Measurements from ENCODE around the gene DCAF17. TPM values are rescaled to one million over a fixed set of nuclear protein-coding genes. Genes with fewer than 3 reads are reported as not detected.

The DCAF17 gene
- total RNA-seq, 1 donor from 2014 or later, result 23.1 TPM

DNA sequence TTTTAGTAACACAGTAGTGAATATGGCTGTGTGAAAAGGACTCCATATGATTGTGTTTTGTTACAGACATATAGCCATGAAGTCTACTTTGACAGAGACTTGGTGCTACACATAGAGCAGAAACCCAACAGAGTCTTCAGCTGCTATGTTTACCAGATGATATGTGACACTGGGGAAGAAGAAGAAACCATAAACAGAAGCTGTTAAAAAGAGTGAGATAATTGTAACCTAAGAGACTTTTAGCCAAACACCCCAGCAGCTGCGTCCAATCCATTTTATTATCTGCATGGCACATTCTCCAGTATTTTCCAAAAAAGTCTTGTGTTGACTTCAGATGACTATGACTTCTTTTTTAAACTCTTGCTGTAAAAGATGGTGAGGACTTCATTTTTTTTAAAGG lies 46.9 kb downstream of the DCAF17 start:
- no peak for DNase-seq (ENCODE audit: low spot score in 2 of 2, unreplicated experiment in 2 of 2)
- Mint-ChIP-seq H3K4me3 (no peak overlapping the region), H3K36me3 (peaks cover 18% of the 10 kb centered on the region), H3K27ac (no peak overlapping the region), H3K27me3 (ENCODE audit: low read depth) (no peaks in the 10 kb centered on the region), H3K9me3 (no peaks in the 10 kb centered on the region), H3K4me1 (peaks cover 27% of the 10 kb centered on the region)
- TF ChIP-seq, protein P1, sequence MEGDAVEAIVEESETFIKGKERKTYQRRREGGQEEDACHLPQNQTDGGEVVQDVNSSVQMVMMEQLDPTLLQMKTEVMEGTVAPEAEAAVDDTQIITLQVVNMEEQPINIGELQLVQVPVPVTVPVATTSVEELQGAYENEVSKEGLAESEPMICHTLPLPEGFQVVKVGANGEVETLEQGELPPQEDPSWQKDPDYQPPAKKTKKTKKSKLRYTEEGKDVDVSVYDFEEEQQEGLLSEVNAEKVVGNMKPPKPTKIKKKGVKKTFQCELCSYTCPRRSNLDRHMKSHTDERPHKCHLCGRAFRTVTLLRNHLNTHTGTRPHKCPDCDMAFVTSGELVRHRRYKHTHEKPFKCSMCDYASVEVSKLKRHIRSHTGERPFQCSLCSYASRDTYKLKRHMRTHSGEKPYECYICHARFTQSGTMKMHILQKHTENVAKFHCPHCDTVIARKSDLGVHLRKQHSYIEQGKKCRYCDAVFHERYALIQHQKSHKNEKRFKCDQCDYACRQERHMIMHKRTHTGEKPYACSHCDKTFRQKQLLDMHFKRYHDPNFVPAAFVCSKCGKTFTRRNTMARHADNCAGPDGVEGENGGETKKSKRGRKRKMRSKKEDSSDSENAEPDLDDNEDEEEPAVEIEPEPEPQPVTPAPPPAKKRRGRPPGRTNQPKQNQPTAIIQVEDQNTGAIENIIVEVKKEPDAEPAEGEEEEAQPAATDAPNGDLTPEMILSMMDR (IDR thresholded peaks at IDR 0.05; ENCODE audit: unreplicated experiment), result no peak

DNA sequence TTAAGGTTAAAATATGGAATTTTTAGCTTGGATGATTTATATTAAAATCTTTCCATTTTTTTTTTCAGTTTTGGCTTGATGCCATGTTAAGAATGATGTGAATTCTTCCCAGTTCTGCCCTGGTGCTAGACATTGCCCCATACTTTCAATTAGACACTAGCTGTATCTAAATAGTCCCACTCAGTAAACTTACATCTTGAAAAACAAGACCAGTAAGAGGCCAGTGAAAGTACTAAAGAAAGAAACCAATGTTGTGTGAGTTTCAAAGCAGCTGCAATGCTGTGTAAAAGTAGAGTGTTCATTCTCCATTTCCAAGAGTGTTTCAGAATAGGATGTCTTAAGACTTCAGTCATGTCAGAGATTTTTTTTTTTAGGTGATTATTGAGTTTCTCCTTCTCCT lies 48.3 kb downstream of the DCAF17 start:
- H3K4me3 Mint-ChIP-seq, result no peak overlapping the region
- H3K9me3 Mint-ChIP-seq, result no peaks in the 10 kb centered on the region
- peak overlapping the region; percentile 66 for H3K27ac Mint-ChIP-seq
- H3K36me3 Mint-ChIP-seq, result peaks cover 22% of the 10 kb centered on the region
- H3K4me1 Mint-ChIP-seq, result peaks cover 27% of the 10 kb centered on the region
- TF ChIP-seq, protein P1 (IDR thresholded peaks at IDR 0.05; ENCODE audit: unreplicated experiment), result no peak
- H3K27me3 Mint-ChIP-seq (ENCODE audit: low read depth), result no peaks in the 10 kb centered on the region
- no peak for DNase-seq (ENCODE audit: low spot score in 2 of 2, unreplicated experiment in 2 of 2)

DNA sequence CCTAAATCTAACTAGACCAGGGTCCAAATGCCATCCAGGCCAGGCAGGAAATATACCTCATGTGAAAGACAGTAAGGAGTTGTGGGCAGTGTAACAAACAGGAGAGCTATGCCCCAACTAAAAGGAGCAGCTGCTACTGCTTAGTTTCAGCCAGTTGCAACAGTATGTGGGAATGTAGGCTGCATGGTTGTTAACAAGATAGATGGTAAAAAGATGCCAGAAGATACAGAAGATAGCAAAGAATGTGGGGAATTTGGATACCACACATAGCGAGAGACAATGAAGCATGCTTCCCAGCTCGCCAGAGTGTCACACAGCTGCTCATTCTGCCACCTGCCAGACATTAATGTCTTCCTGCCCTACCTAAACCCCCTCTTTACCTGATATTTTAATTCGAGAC lies 48.9 kb downstream of the DCAF17 start:
- TF ChIP-seq, protein P1 (IDR thresholded peaks at IDR 0.05; ENCODE audit: unreplicated experiment), result no peak
- no peak for DNase-seq (ENCODE audit: low spot score in 2 of 2, unreplicated experiment in 2 of 2)
- Mint-ChIP-seq H3K27ac (peak overlapping the region; percentile 66), H3K36me3 (peaks cover 22% of the 10 kb centered on the region), H3K9me3 (no peaks in the 10 kb centered on the region), H3K27me3 (ENCODE audit: low read depth) (no peaks in the 10 kb centered on the region), H3K4me1 (peaks cover 29% of the 10 kb centered on the region), H3K4me3 (no peak overlapping the region)

DNA sequence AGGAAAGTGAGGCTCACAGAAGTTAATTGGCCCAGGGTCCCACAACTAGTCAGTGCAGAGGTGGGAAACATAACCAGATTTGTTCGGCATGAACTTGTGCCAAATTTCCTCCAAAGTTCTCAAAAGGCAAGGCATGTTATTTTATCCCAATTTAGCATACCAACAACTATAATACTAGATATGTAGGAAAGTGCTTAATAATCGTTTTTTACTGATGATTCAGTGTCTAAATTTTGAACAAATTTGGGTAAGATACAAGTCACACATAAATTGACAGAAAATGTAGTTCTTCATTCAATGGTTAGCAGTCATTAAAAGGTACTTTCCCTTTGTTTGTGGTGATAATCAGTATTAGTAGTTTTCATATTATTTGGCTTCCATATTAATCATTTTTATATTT lies 49.8 kb downstream of the DCAF17 start:
- no peak overlapping the region for H3K4me3 Mint-ChIP-seq
- no peak for DNase-seq (ENCODE audit: low spot score in 2 of 2, unreplicated experiment in 2 of 2)
- H3K9me3 Mint-ChIP-seq, result peaks cover under 1% of the 10 kb centered on the region
- peaks cover 22% of the 10 kb centered on the region for H3K36me3 Mint-ChIP-seq
- peaks cover 28% of the 10 kb centered on the region for H3K4me1 Mint-ChIP-seq
- no peak overlapping the region for H3K27ac Mint-ChIP-seq
- no peaks in the 10 kb centered on the region for H3K27me3 Mint-ChIP-seq (ENCODE audit: low read depth)
- TF ChIP-seq, protein P1 (IDR thresholded peaks at IDR 0.05; ENCODE audit: unreplicated experiment), result no peak

DNA sequence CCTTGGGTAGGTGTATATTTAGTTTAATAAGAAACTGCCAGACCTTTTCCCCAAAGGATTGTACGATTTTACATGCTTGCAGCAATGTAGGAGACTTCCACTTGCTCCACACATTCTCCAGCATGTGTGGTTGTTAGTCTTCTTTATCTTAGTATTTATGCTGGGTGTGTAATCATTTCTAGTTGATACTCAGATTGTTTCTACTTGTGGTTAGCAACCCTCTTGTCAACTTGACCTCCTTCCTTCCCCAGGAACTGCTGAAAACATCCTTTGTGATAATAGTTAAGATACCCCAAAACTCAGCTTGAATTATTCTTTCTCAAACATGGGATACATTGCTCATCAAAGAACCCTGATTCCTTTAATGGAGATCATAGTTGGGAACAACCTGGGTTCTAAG lies 51.1 kb downstream of the DCAF17 start:
- TF ChIP-seq, protein P1 (IDR thresholded peaks at IDR 0.05; ENCODE audit: unreplicated experiment), result no peak

GRCh38 chr2:171487201-171487600 lies 53.2 kb downstream of the DCAF17 start:
- peaks cover 18% of the 10 kb centered on the region for H3K4me1 Mint-ChIP-seq
- H3K36me3 Mint-ChIP-seq, result peaks cover 9% of the 10 kb centered on the region
- H3K9me3 Mint-ChIP-seq, result peaks cover 5% of the 10 kb centered on the region
- TF ChIP-seq, protein P1 (IDR thresholded peaks at IDR 0.05; ENCODE audit: unreplicated experiment), result no peak
- H3K4me3 Mint-ChIP-seq, result no peak overlapping the region
- no peak overlapping the region for H3K27ac Mint-ChIP-seq
- H3K27me3 Mint-ChIP-seq (ENCODE audit: low read depth), result no peaks in the 10 kb centered on the region
- no peak for DNase-seq (ENCODE audit: low spot score in 2 of 2, unreplicated experiment in 2 of 2)

More for the DNA sequence above, 51.1 kb downstream of the DCAF17 start:
- DNase-seq (ENCODE audit: low spot score in 2 of 2, unreplicated experiment in 2 of 2), result no peak
- H3K27me3 Mint-ChIP-seq (ENCODE audit: low read depth), result no peaks in the 10 kb centered on the region
- H3K9me3 Mint-ChIP-seq, result peaks cover 5% of the 10 kb centered on the region
- H3K27ac Mint-ChIP-seq, result no peak overlapping the region
- H3K4me3 Mint-ChIP-seq, result no peak overlapping the region
- H3K4me1 Mint-ChIP-seq, result peaks cover 28% of the 10 kb centered on the region
- H3K36me3 Mint-ChIP-seq, result peaks cover 19% of the 10 kb centered on the region
